ENCODE data around the gene TMEM108. TPM values are rescaled to one million over a fixed set of nuclear protein-coding genes. Genes with fewer than 3 reads are reported as not detected.

TMEM108 gene
- total and polyA plus RNA-seq, 12 donors = 0.40 to 4.0 (median 1.5) TPM

GRCh38 chr3:133283958-133284807, 246.0 kb downstream of the TMEM108 start:
- Histone ChIP-seq H3K27ac (no peak overlapping the region), H3K9me3 (no peaks in the 10 kb centered on the region), H3K36me3 (no peaks in the 10 kb centered on the region), H3K4me3 (no peak overlapping the region), H3K27me3 (no peaks in the 10 kb centered on the region), H3K4me1 (no peaks in the 10 kb centered on the region)
- DNase-seq = no peak
- 58 to 78% methylated on average over 4 of the region's 4 CpGs for WGBS, 2 donors
- intact Hi-C loops (cut with DNase I) = loop anchor here in 1 of 10 donors (10.0 kb wide), 1 partner anchor 239 kb away; no protein-coding TSS in a partner anchor
- TF ChIP-seq, protein P1, sequence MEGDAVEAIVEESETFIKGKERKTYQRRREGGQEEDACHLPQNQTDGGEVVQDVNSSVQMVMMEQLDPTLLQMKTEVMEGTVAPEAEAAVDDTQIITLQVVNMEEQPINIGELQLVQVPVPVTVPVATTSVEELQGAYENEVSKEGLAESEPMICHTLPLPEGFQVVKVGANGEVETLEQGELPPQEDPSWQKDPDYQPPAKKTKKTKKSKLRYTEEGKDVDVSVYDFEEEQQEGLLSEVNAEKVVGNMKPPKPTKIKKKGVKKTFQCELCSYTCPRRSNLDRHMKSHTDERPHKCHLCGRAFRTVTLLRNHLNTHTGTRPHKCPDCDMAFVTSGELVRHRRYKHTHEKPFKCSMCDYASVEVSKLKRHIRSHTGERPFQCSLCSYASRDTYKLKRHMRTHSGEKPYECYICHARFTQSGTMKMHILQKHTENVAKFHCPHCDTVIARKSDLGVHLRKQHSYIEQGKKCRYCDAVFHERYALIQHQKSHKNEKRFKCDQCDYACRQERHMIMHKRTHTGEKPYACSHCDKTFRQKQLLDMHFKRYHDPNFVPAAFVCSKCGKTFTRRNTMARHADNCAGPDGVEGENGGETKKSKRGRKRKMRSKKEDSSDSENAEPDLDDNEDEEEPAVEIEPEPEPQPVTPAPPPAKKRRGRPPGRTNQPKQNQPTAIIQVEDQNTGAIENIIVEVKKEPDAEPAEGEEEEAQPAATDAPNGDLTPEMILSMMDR (IDR thresholded peaks at IDR 0.05) = no peak
- no peak for ATAC-seq

- WGBS, 2 donors = 80 to 89% methylated on average over 3 of the region's 3 CpGs
- Histone ChIP-seq H3K27me3 (no peaks in the 10 kb centered on the region), H3K36me3 (no peaks in the 10 kb centered on the region), H3K27ac (no peak overlapping the region), H3K9me3 (no peaks in the 10 kb centered on the region), H3K4me1 (peaks cover 0 to 15% (median 4%) of the 10 kb centered on the region in 9 donors), H3K4me3 (no peak overlapping the region)
- ATAC-seq = no peak
- TF ChIP-seq, protein P1 (IDR thresholded peaks at IDR 0.05) = no peak
- DNase-seq = no peak
- intact Hi-C loops (cut with DNase I) = loop anchor here in 1 of 10 donors (10.0 kb wide), 1 partner anchor 245 kb away; no protein-coding TSS in a partner anchor
These were observed 251.1 kb downstream of the TMEM108 start for GRCh38 chr3:133289322-133289721.

GRCh38 chr3:133292296-133292695, 254.1 kb downstream of the TMEM108 start:
- intact Hi-C loops (cut with DNase I) = no loop called here
- TF ChIP-seq, protein P1 (IDR thresholded peaks at IDR 0.05) = no peak
- Histone ChIP-seq H3K27me3 (no peaks in the 10 kb centered on the region), H3K36me3 (no peaks in the 10 kb centered on the region), H3K9me3 (no peaks in the 10 kb centered on the region), H3K4me1 (peaks cover 2 to 41% (median 24%) of the 10 kb centered on the region in 9 donors), H3K27ac (no peak overlapping the region), H3K4me3 (no peak overlapping the region)
- DNase-seq (no peak), ATAC-seq (no peak)
- 58 to 64% methylated on average over 3 of the region's 3 CpGs for WGBS, 2 donors

GRCh38 chr3:133293397-133294110, 255.4 kb downstream of the TMEM108 start:
- peaks cover 2 to 41% (median 24%) of the 10 kb centered on the region in 9 donors for H3K4me1 ChIP-seq
- ATAC-seq (no peak), DNase-seq (no peak)
- intact Hi-C loops (cut with DNase I) = no loop called here
- WGBS, 2 donors = 30 to 31% methylated on average over 4 of the region's 4 CpGs
- H3K27me3 ChIP-seq = no peaks in the 10 kb centered on the region
- H3K27ac ChIP-seq = no peak overlapping the region
- no peaks in the 10 kb centered on the region for H3K9me3 ChIP-seq
- H3K36me3 ChIP-seq = no peaks in the 10 kb centered on the region
- TF ChIP-seq, protein P1 (IDR thresholded peaks at IDR 0.05) = no peak
- no peak overlapping the region for H3K4me3 ChIP-seq
